GM10266 (cell line): ENCODE measurements around the gene CCDC43.
A peak's percentile ranks its signal among the peaks of the same experiment; 100 is the strongest.

ENCODE experiments used
- DNase-seq: peaks from one replicate; pipeline ENCODE4 v3.0.0; 2012; ENCODE audit errors: extremely low spot score
- CTCF ChIP-seq: IDR thresholded peaks from 2 replicates; pipeline ENCODE4 v1.5.1; 2012; ENCODE audit warnings: mild to moderate bottlenecking, low read depth; ENCODE audit not compliant: control insufficient read depth, insufficient read depth; ENCODE audit errors: missing control alignments

The CCDC43 gene

DNA sequence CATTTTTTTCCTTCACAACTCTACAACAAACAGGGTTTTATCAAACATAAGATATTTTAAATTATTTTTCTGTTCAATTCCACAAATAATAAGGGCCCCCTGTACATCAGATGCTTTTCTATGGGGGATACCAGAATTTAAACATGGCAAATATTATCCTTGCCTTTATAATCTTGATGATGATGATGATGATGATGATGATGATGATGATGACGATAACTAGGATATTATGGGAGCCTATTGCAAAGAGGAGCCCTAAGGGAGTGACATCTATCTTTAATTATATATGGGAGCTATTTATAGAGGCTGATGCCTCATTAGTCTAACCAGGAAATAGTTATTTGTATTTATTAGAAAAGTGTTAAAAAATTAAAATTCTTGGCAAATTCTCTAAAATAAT lies 26.5 kb downstream of the CCDC43 start:
- DNase-seq, result no peak

GRCh38 chr17:44661835-44662234 lies 27.7 kb downstream of the CCDC43 start:
- TF ChIP-seq CTCF, result no peak
- DNase-seq, result no peak

More for the DNA sequence above, 26.5 kb downstream of the CCDC43 start:
- no peak for TF ChIP-seq CTCF

- no peak for TF ChIP-seq CTCF
- DNase-seq, result peak; percentile 43
Measured at GRCh38 chr17:44655983-44656710, 33.4 kb downstream of the CCDC43 start, which contains the start of gene MEIOC. TSS of gene MEIOC (plus strand) at chr17:44656468. CDS start at chr17:44656614, 146 bp downstream.

DNA sequence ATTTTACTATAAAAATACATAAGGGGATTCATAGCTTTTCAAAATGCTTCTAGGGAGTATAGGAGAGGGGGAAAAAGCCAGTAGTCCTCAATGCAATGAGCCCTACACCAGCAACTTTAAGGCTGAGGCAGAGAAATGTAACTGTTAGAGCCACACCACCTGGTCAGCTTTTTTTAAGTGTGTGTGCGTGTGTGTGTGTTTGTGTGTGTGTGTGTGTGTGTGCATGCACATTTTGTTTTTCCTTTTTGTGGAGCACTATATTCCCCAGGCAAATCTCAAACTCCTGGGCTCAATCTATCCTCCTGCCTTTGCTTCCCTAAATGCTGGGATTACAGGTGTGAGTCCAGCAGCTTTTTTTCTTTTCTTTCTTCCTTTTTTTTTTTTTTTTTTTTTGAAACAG lies 35.6 kb downstream of the CCDC43 start:
- no peak for DNase-seq

GRCh38 chr17:44653384-44653783 lies 36.2 kb downstream of the CCDC43 start:
- DNase-seq, result no peak
- TF ChIP-seq CTCF, result no peak

More for the DNA sequence above, 35.6 kb downstream of the CCDC43 start:
- no peak for TF ChIP-seq CTCF

GRCh38 chr17:44652727-44653126 lies 36.8 kb downstream of the CCDC43 start:
- no peak for TF ChIP-seq CTCF

DNA sequence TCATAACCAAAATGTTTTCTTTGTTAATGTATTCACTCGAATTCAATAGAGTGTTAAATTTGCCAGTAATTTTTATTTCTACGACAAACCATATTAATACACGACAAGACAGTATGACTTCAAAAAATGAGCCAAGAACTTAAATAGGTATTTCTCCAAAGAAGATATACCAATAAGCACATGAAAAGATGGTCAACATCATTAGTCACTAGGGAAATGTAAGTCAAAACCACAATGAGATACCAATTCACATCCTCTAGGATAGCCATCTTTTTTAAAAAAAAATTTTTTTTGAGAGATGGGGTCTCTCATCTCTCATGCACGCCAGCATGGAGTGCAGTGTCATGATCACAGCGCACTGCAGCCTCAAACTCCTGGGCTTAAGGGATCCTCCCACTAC lies 38.3 kb downstream of the CCDC43 start:
- no peak for DNase-seq
- no peak for TF ChIP-seq CTCF

More at GRCh38 chr17:44652727-44653126, 36.8 kb downstream of the CCDC43 start:
- no peak for DNase-seq
